Pancreas (tissue), 10 donors: ENCODE results near the gene SKIC2. TPM values are rescaled to one million over a fixed set of nuclear protein-coding genes. Genes with fewer than 3 reads are reported as not detected.

Experiments
- ATAC-seq, 4 donors: fragments of 200-7000 bp; cut with Tn5 transposase; one replicate each; pipeline versions ENCODE4 v1.8.0 to v1.9.1; 2020; ENCODE audit warnings: mild to moderate bottlenecking in 4 of 4, moderate library complexity in 4 of 4
- DNase-seq, 6 donors: peaks; one replicate each; pipeline ENCODE4 v3.0.0-alpha.2; 2020
- FAIRE-seq: peaks from 2 replicates; lab custom pipeline; 2012; peaks lifted over from hg19 to GRCh38; lab: Jason Lieb, UNC
- H3K27ac ChIP-seq, 4 donors: fragments of 200-600 bp; sonication (generic); 1 replicate in 3 of 4; 2 replicates in 1 of 4; pipeline versions ENCODE4 v1.5.0 to v1.8.0; 2020
- H3K27me3 ChIP-seq, 4 donors: fragments of 200-600 bp; one replicate each; pipeline ENCODE4 v1.8.0; 2021
- H3K36me3 ChIP-seq, 3 donors: fragments of 200-600 bp; sonication (generic) in 1 of 3; one replicate each; pipeline versions ENCODE4 v1.5.0 to v1.8.0; 2020 to 2021
- H3K4me1 ChIP-seq, 3 donors: fragments of 200-600 bp; one replicate each; pipeline ENCODE4 v1.8.0; 2021
- H3K4me3 ChIP-seq, 4 donors: fragments of 200-600 bp; sonication (generic) in 2 of 4; one replicate each; pipeline versions ENCODE4 v1.5.0 to v1.8.0; 2020 to 2021
- H3K9me3 ChIP-seq, 4 donors: fragments of 200-600 bp; one replicate each; pipeline ENCODE4 v1.8.0; 2021
- CTCF ChIP-seq, 4 donors: fragments of 200-600 bp; sonication (generic) in 3 of 4; IDR thresholded peaks; one replicate each; pipeline versions ENCODE4 v1.5.0 to v1.8.0; 2021; ENCODE audit warnings: antibody characterized with exemption in 4 of 4
- WGBS, 2 donors: extraction: QIAGEN DNeasy Blood & Tissue Kit; methylation state at CpG; one replicate each; pipeline ENCODE4 v1.1.7; 2013; 5-methylcytosine and 5-hydroxymethylcytosine counted together
- intact Hi-C, 3 donors: fragments of 100-400 bp; cut with DNase I; formaldehyde crosslinking; loops; one replicate each; pipeline versions ENCODE4 v1.11.1 to v1.14.2; 2022
- polyA plus RNA-seq, 2 donors: library from polyadenylated mRNA; stranded (reverse); fragments of 200-250 nt; gene quantifications; one replicate each; pipeline ENCODE4 v1.2.3, GENCODE V29; 2013
- total RNA-seq, 6 donors: library from RNA; stranded (reverse); fragmentation: NEBNext Ultra II Directional in 4 of 6; extraction: Animal tissue kit (Norgen Biotek cat#: 25700) in 4 of 6; gene quantifications; one replicate each; pipeline versions ENCODE4 v1.2.1 to v1.2.4, GENCODE V29; 2021 to 2023
- donor health status: healthy with polysubstance abuse.
- donor health status: DM: no; HTN: no; CAD: no; lungs with moderate emphysema.
- donor health status: DM: no; HTN: no; CAD: no.
- donor health status: control.
- donor health status: control.
- donor health status: Bipolar disorder and iron deficiency.
- donor health status: DM: yes; HTN: yes; CAD: no.
- donor health status: DM: no; HTN: no; CAD: no.
- donor health status: DM: no; HTN: no; CAD: no.
- donor health status: DM: yes; HTN: yes; CAD: no.

SKIC2 gene
- total and polyA plus RNA-seq, 8 donors, result 21.4 to 163 (median 30.3) TPM

DNA sequence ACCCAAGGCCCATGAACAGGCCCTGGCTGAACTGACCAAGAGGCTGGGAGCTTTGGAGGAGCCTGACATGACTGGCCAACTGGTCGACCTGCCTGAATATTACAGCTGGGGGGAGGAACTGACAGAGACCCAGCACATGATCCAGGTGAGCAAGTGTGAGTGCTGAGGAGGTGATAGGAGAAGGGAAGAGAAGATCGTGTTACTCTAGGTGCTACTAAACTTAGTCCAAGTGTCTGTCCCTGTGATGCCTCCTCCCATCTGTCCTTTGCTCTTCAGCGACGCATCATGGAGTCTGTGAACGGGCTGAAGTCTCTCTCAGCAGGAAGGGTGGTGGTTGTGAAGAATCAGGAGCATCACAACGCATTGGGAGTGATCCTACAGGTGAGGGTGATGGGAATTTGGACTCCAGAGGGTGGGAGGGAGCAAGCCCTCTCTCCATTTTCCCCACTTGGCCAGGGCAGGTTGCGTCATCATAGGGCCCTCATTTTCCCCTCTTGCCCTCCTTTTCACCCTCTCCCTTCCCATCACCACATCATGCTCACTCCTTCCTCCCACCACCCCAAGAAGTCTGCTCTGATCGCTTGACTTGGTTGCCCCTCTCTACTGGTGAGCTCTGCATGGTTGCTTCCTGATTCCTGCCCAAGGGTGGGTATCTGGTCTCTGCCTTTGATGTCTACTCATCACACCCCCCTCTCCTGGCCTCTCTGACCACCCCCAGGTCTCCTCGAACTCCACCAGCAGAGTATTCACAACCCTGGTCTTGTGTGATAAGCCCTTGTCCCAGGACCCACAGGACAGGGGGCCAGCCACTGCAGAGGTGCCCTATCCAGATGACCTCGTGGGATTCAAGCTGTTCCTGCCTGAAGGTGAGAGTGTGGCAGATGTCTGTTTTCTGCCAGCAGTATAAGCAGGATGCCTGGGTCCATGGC is 8.3 kb downstream of the SKIC2 start:
- no peak for TF ChIP-seq CTCF (IDR thresholded peaks at IDR 0.05)
- no peak for FAIRE-seq
- peaks cover 0 to 51% (median 7%) of the 10 kb centered on the region in 3 donors for H3K36me3 ChIP-seq

GRCh38 chr6:31967926-31968320 is 8.9 kb downstream of the SKIC2 start:
- Histone ChIP-seq H3K27ac (no peak overlapping the region), H3K36me3 (peaks cover 0 to 44% (median 7%) of the 10 kb centered on the region in 3 donors), H3K9me3 (no peaks in the 10 kb centered on the region), H3K27me3 (no peaks in the 10 kb centered on the region), H3K4me3 (no peak overlapping the region), H3K4me1 (peaks cover 0 to 3% (median under 1%) of the 10 kb centered on the region in 3 donors)
- no peak for FAIRE-seq
- DNase-seq, result no peak
- no peak for ATAC-seq
- WGBS, 2 donors, result 72 to 79% methylated on average over 3 of the region's 3 CpGs
- no peak for TF ChIP-seq CTCF (IDR thresholded peaks at IDR 0.05)
- intact Hi-C loops, result no loop called here

More for the DNA sequence above, 8.3 kb downstream of the SKIC2 start:
- DNase-seq, result no peak
- ATAC-seq, result no peak
- H3K9me3 ChIP-seq, result no peaks in the 10 kb centered on the region
- H3K27me3 ChIP-seq, result no peaks in the 10 kb centered on the region
- no peak overlapping the region for H3K27ac ChIP-seq
- no peak overlapping the region for H3K4me3 ChIP-seq
- H3K4me1 ChIP-seq, result no peaks in the 10 kb centered on the region
- WGBS, 2 donors, result 71 to 78% methylated on average over 10 of the region's 10 CpGs
- intact Hi-C loops, result no loop called here

- Histone ChIP-seq H3K27me3 (no peaks in the 10 kb centered on the region), H3K9me3 (no peaks in the 10 kb centered on the region), H3K4me1 (peaks cover 0 to 7% (median 4%) of the 10 kb centered on the region in 3 donors), H3K27ac (no peak overlapping the region), H3K4me3 (no peak overlapping the region), H3K36me3 (peaks cover 0 to 42% (median 7%) of the 10 kb centered on the region in 3 donors)
- FAIRE-seq (no peak), DNase-seq (no peak), ATAC-seq (no peak)
- intact Hi-C loops, result no loop called here
- TF ChIP-seq CTCF (IDR thresholded peaks at IDR 0.05), result no peak
- WGBS, 2 donors, result 83 to 90% methylated on average over 9 to 11 of the region's 11 CpGs
Measured at GRCh38 chr6:31968326-31968725, 9.4 kb downstream of the SKIC2 start.

GRCh38 chr6:31968791-31969711 is 10.1 kb downstream of the SKIC2 start:
- 87 to 88% methylated on average over 23 of the region's 23 CpGs for WGBS, 2 donors
- H3K4me1 ChIP-seq, result peaks cover 0 to 9% (median 5%) of the 10 kb centered on the region in 3 donors
- DNase-seq (peak in 1 of 6 donors; percentile 65), FAIRE-seq (no peak), ATAC-seq (no peak)
- no peak for TF ChIP-seq CTCF (IDR thresholded peaks at IDR 0.05)
- no peaks in the 10 kb centered on the region for H3K27me3 ChIP-seq
- no peak overlapping the region for H3K4me3 ChIP-seq
- H3K27ac ChIP-seq, result no peak overlapping the region
- H3K9me3 ChIP-seq, result no peaks in the 10 kb centered on the region
- intact Hi-C loops, result no loop called here
- peaks cover 0 to 35% (median 7%) of the 10 kb centered on the region in 3 donors for H3K36me3 ChIP-seq
